Peyer's patch (tissue), 4 donors: ENCODE measurements around the gene MS4A10. TPM values are rescaled to one million over a fixed set of nuclear protein-coding genes. Genes with fewer than 3 reads are reported as not detected.

ENCODE experiments used
- DNase-seq, 3 donors: peaks; one replicate each; pipeline ENCODE4 v3.0.0-alpha.2; 2017 to 2019
- H3K27ac ChIP-seq, 4 donors: fragments of 200-600 bp; sonication (generic); one replicate each; pipeline ENCODE4 v1.5.1; 2016 to 2019
- H3K27me3 ChIP-seq, 2 donors: fragments of 200-600 bp; sonication (generic); one replicate each; pipeline ENCODE4 v1.5.1; 2019
- H3K36me3 ChIP-seq, 3 donors: fragments of 200-600 bp; sonication (generic); one replicate each; pipeline ENCODE4 v1.5.1; 2016 to 2019
- H3K4me1 ChIP-seq, 4 donors: fragments of 200-600 bp; sonication (generic); one replicate each; pipeline ENCODE4 v1.5.1; 2016 to 2019
- H3K4me3 ChIP-seq, 4 donors: fragments of 200-600 bp; sonication (generic); 1 replicate in 3 of 4; 2 replicates in 1 of 4; pipeline ENCODE4 v1.5.1; 2016 to 2019; ENCODE audit warnings: mild to moderate bottlenecking in 1 of 4
- H3K9me3 ChIP-seq, 4 donors: fragments of 200-600 bp; sonication (generic); one replicate each; pipeline ENCODE4 v1.5.1; 2016 to 2019; ENCODE audit warnings: mild to moderate bottlenecking in 1 of 4
- CTCF ChIP-seq, 6 experiments: fragments of 450-650 bp in 4 of 6; fragments of 200-600 bp in 2 of 6; sonication (generic) in 1 of 6; IDR thresholded peaks; one replicate each; pipeline ENCODE4 v1.5.1; 2017 to 2019; ENCODE audit warnings: antibody characterized with exemption in 6 of 6, mild to moderate bottlenecking in 3 of 6, moderate library complexity in 1 of 6
- POLR2A ChIP-seq, 2 donors: fragments of 450-650 bp; IDR thresholded peaks; one replicate each; pipeline ENCODE4 v1.5.1; 2017; ENCODE audit warnings: antibody characterized with exemption in 2 of 2, mild to moderate bottlenecking in 2 of 2, moderate library complexity in 2 of 2
- total RNA-seq, 4 donors: library from RNA; depleted of rRNA; stranded (reverse); fragments of >200 nt; gene quantifications; one replicate each; pipeline ENCODE4 v1.1.0, GENCODE V29; 2016

MS4A10 gene
- total RNA-seq, 4 donors from 2014 or later, result 5.0 to 338 (median 221) TPM

DNA sequence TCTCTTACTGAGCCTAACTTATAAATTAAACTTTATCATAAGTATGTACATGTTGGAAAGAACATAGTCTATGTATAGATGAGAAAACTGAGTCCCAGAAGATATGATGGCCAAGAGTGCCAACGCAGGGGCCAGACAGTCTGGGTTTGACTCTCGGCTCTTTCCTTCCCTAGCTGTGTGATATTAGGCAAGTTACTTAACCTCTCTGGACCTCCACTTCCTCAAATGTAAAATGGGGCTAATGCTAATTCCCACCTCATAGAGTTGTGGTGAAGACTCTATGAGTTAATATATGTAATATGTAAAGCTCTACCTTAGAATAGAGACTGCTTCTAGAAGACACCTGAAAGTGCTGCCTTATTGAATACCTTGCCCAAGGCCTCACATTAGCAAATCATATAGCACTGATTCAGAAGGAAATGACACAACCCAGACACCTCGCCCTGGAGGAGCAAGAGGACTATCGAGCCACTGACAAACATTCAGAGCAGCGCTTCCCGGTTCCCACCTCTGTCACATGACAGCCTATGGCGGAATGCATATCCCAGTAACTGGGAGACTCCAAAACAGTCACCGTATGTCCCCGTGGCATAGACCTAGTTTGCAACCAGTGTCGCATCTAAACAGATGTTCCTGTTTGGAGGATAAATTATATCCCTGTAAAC is 45.5 kb downstream of the MS4A10 start:
- H3K27me3 ChIP-seq, result no peaks in the 10 kb centered on the region
- no peak overlapping the region for H3K4me3 ChIP-seq
- DNase-seq, result peak in 1 of 3 donors; percentile 52
- no peaks in the 10 kb centered on the region for H3K9me3 ChIP-seq
- TF ChIP-seq CTCF (IDR thresholded peaks at IDR 0.05), result no peak
- no peak for TF ChIP-seq POLR2A (IDR thresholded peaks at IDR 0.05)
- H3K36me3 ChIP-seq, result no peaks in the 10 kb centered on the region
- H3K4me1 ChIP-seq, result no peaks in the 10 kb centered on the region
- no peak overlapping the region for H3K27ac ChIP-seq

DNA sequence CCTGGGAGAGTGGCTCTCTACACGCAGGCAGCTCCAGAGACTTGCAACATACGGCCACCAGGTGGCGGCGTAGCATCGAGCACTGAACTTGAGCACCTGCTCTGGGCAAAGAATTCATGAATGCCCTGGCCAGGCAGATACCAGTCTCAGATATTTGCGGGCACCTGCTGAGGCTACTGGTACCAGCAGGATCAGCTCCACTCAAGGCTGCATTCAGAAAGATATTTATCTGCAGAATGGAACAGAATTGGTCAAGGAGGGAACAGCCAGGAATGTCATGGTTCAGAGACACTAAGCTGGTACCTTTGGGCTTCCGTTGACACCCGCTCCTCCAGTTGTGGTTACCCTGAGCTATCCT is 46.0 kb downstream of the MS4A10 start:
- Histone ChIP-seq H3K36me3 (no peaks in the 10 kb centered on the region), H3K4me3 (no peak overlapping the region), H3K27me3 (no peaks in the 10 kb centered on the region), H3K4me1 (no peaks in the 10 kb centered on the region), H3K27ac (no peak overlapping the region), H3K9me3 (no peaks in the 10 kb centered on the region)
- TF ChIP-seq CTCF (IDR thresholded peaks at IDR 0.05) (peak; percentile 77 to 97 (median 93)), POLR2A (IDR thresholded peaks at IDR 0.05) (no peak)
- peak; percentile 81 to 93 (median 91) for DNase-seq

GRCh38 chr11:60831501-60832079 is 46.5 kb downstream of the MS4A10 start:
- DNase-seq, result no peak
- Histone ChIP-seq H3K27ac (no peak overlapping the region), H3K4me3 (no peak overlapping the region), H3K36me3 (no peaks in the 10 kb centered on the region), H3K27me3 (no peaks in the 10 kb centered on the region), H3K4me1 (no peaks in the 10 kb centered on the region), H3K9me3 (no peaks in the 10 kb centered on the region)
- no peak for TF ChIP-seq POLR2A (IDR thresholded peaks at IDR 0.05)
- TF ChIP-seq CTCF (IDR thresholded peaks at IDR 0.05), result no peak

- no peak overlapping the region for H3K4me3 ChIP-seq
- DNase-seq, result no peak
- H3K27me3 ChIP-seq, result no peaks in the 10 kb centered on the region
- H3K36me3 ChIP-seq, result no peaks in the 10 kb centered on the region
- TF ChIP-seq POLR2A (IDR thresholded peaks at IDR 0.05), result no peak
- no peak for TF ChIP-seq CTCF (IDR thresholded peaks at IDR 0.05)
- no peak overlapping the region for H3K27ac ChIP-seq
- H3K4me1 ChIP-seq, result no peaks in the 10 kb centered on the region
- H3K9me3 ChIP-seq, result no peaks in the 10 kb centered on the region
These were observed 49.8 kb downstream of the MS4A10 start for GRCh38 chr11:60834742-60835533.

DNA sequence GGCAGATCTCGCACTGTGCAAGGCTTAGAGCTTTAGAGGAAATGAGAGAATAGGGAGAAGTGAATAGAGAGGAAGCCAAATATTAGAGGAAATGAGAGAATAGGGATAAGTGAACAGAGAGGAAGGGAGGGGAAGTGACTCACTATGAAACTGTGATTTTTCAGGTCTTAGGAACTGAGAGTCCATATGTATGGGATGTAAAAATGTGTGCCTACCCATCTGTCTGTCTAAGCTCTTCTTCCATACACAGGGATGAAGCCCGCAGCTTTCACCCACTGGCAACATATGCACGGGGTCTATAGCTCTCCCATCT is 50.4 kb downstream of the MS4A10 start:
- TF ChIP-seq CTCF (IDR thresholded peaks at IDR 0.05), result no peak
- TF ChIP-seq POLR2A (IDR thresholded peaks at IDR 0.05), result no peak
- peaks cover 0 to 1% (median 0%) of the 10 kb centered on the region in 4 donors for H3K4me1 ChIP-seq
- H3K36me3 ChIP-seq, result no peaks in the 10 kb centered on the region
- no peak for DNase-seq
- no peak overlapping the region for H3K4me3 ChIP-seq
- H3K9me3 ChIP-seq, result no peaks in the 10 kb centered on the region
- H3K27ac ChIP-seq, result no peak overlapping the region
- no peaks in the 10 kb centered on the region for H3K27me3 ChIP-seq
